K562 (cell line): ENCODE results near the gene SAPCD1. TPM values are rescaled to one million over a fixed set of nuclear protein-coding genes. Genes with fewer than 3 reads are reported as not detected.

Experiments
- CAMTA2 ChIP-seq: fragments of 250-450 bp; sonication (Bioruptor Pico); conservative IDR thresholded peaks from 2 replicates; pipeline ENCODE4 v1.5.1; 2022
- CHD1 ChIP-seq: fragments of 200-600 bp; sonication (generic); IDR thresholded peaks from one replicate; pipeline ENCODE4 v1.6.1; 2012; ENCODE audit warnings: mild to moderate bottlenecking, moderate library complexity, low read length, inconsistent platforms
- EGR1 ChIP-seq: fragments of 450-650 bp; conservative IDR thresholded peaks from 2 replicates; pipeline ENCODE4 v1.6.1; 2017; ENCODE audit warnings: mild to moderate bottlenecking
- ELF4 ChIP-seq: fragments of 450-650 bp; formaldehyde crosslinking; IDR thresholded peaks from 2 replicates; pipeline ENCODE4 v1.4.0; 2022; ENCODE audit warnings: missing genetic modification characterization
- ELK1 ChIP-seq: sonication (generic); formaldehyde crosslinking; IDR thresholded peaks from 2 replicates; pipeline ENCODE4 v1.8.1; 2022; ENCODE audit warnings: missing genetic modification reagents
- EP400 ChIP-seq: fragments of 450-650 bp; IDR thresholded peaks from 2 replicates; pipeline ENCODE4 v1.6.1; 2017; ENCODE audit warnings: antibody characterized with exemption, mild to moderate bottlenecking, moderate library complexity
- ETV5 ChIP-seq: sonication (generic); formaldehyde crosslinking; IDR thresholded peaks from 2 replicates; pipeline ENCODE4 v1.4.0; 2020; ENCODE audit warnings: low read depth, mild to moderate bottlenecking, missing genetic modification reagents
- KLF1 ChIP-seq: fragments of 450-650 bp; IDR thresholded peaks from 2 replicates; pipeline ENCODE4 v1.6.1; 2016; ENCODE audit warnings: missing genetic modification characterization, missing compliant biosample characterization
- LEF1 ChIP-seq: fragments of 450-650 bp; IDR thresholded peaks from 2 replicates; pipeline ENCODE4 v1.6.1; 2016; ENCODE audit warnings: mild to moderate bottlenecking
- PHF20 ChIP-seq: fragments of 450-650 bp; IDR thresholded peaks from 2 replicates; pipeline ENCODE4 v1.6.1; 2018; ENCODE audit not compliant: partially characterized antibody
- PHF8 ChIP-seq: fragments of 200-600 bp; sonication (generic); IDR thresholded peaks from 2 replicates; pipeline ENCODE4 v1.6.1; 2012; ENCODE audit warnings: mixed run types, mild to moderate bottlenecking, inconsistent platforms, low read length, moderate library complexity, borderline replicate concordance
- TEAD4 ChIP-seq, 2 experiments: sonication (generic) in 1 of 2; formaldehyde crosslinking in 1 of 2; IDR thresholded peaks; 2 replicates each; pipeline versions ENCODE4 v1.6.1 to v1.8.0; 2012 to 2022; ENCODE audit warnings: borderline replicate concordance in 1 of 2, inconsistent platforms in 1 of 2, low read length in 1 of 2, mild to moderate bottlenecking in 1 of 2, missing genetic modification reagents in 1 of 2
- ZKSCAN1 ChIP-seq: fragments of 150-350 bp; IDR thresholded peaks from 2 replicates; pipeline ENCODE4 v1.6.1; 2016; ENCODE audit warnings: low read depth, low read length
- polyA plus RNA-seq, 8 experiments: library from polyadenylated mRNA; depleted of rRNA in 4 of 8; stranded (reverse) in 5 of 8; unstranded in 3 of 8; fragments of >200 nt; fragmentation: Nextera tagmentation in 2 of 8; fragmentation: Illumina TruSeq in 1 of 8; extraction: Ambion mirVana in 2 of 8; extraction: Trizol in 1 of 8; gene quantifications; 2 replicates each; pipeline versions ENCODE4 v1.2.1 to v1.2.3, GENCODE V29; 2011 to 2014; ENCODE audit warnings: inconsistent platforms in 1 of 8, missing spikeins in 1 of 8
- total RNA-seq, 7 experiments: library from RNA; depleted of rRNA in 6 of 7; stranded (reverse); fragments of >200 nt in 6 of 7; fragmentation: Illumina TruSeq in 2 of 7; extraction: Trizol in 2 of 7; gene quantifications; 2 replicates each; pipeline versions ENCODE4 v1.2.1 to v1.2.3, GENCODE V29; 2011 to 2021; ENCODE audit warnings: low replicate concordance in 1 of 7
- TF ChIP-seq, protein P1 (sequence below): sonication (generic); formaldehyde crosslinking; IDR thresholded peaks from 2 replicates; pipeline ENCODE4 v1.8.1; 2023; ENCODE audit warnings: missing genetic modification reagents, mild to moderate bottlenecking, borderline replicate concordance
- TF ChIP-seq, protein P2 (sequence below), 3 experiments: fragments of 200-800 bp in 1 of 3; sonication (Bioruptor generic) in 1 of 3; sonication (generic) in 1 of 3; formaldehyde crosslinking in 1 of 3; IDR thresholded peaks; 2 replicates each; pipeline versions ENCODE4 v1.6.1 to v1.8.0; 2016 to 2022; ENCODE audit warnings: mild to moderate bottlenecking in 2 of 3, missing compliant biosample characterization in 2 of 3, missing genetic modification characterization in 2 of 3, missing genetic modification reagents in 1 of 3
- TF ChIP-seq, protein P3 (sequence below): fragments of 250-450 bp; sonication (Bioruptor Pico); IDR thresholded peaks from 2 replicates; pipeline ENCODE4 v1.5.0; 2022; ENCODE audit warnings: mild to moderate bottlenecking

Gene SAPCD1
- total and polyA plus RNA-seq, 9 of the 15 experiments (the other 6 are each of a cell fraction or from before 2014, with no cell fraction given): 2.6 to 30.2 (median 7.4) TPM

GRCh38 chr6:31736021-31736767 lies 26.3 kb upstream of the SAPCD1 start, which contains the start of gene CLIC1 (continued):
- TF ChIP-seq, protein P1, sequence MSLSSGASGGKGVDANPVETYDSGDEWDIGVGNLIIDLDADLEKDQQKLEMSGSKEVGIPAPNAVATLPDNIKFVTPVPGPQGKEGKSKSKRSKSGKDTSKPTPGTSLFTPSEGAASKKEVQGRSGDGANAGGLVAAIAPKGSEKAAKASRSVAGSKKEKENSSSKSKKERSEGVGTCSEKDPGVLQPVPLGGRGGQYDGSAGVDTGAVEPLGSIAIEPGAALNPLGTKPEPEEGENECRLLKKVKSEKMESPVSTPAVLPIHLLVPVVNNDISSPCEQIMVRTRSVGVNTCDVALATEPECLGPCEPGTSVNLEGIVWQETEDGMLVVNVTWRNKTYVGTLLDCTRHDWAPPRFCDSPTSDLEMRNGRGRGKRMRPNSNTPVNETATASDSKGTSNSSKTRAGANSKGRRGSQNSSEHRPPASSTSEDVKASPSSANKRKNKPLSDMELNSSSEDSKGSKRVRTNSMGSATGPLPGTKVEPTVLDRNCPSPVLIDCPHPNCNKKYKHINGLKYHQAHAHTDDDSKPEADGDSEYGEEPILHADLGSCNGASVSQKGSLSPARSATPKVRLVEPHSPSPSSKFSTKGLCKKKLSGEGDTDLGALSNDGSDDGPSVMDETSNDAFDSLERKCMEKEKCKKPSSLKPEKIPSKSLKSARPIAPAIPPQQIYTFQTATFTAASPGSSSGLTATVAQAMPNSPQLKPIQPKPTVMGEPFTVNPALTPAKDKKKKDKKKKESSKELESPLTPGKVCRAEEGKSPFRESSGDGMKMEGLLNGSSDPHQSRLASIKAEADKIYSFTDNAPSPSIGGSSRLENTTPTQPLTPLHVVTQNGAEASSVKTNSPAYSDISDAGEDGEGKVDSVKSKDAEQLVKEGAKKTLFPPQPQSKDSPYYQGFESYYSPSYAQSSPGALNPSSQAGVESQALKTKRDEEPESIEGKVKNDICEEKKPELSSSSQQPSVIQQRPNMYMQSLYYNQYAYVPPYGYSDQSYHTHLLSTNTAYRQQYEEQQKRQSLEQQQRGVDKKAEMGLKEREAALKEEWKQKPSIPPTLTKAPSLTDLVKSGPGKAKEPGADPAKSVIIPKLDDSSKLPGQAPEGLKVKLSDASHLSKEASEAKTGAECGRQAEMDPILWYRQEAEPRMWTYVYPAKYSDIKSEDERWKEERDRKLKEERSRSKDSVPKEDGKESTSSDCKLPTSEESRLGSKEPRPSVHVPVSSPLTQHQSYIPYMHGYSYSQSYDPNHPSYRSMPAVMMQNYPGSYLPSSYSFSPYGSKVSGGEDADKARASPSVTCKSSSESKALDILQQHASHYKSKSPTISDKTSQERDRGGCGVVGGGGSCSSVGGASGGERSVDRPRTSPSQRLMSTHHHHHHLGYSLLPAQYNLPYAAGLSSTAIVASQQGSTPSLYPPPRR: peak; percentile 89; the same call in 1 of the 2 replicates
- peak; percentile 69; the same call in 1 of the 2 replicates for TF ChIP-seq KLF1 (tag)
- TF ChIP-seq ELK1 (CRISPR knock-in tag): no peak
- TF ChIP-seq LEF1: no peak
- 0 out of 2 replicates have a peak, but pooled peaks have one; percentile 9 for TF ChIP-seq CAMTA2 (CRISPR knock-in tag)
- no peak for TF ChIP-seq EGR1
- peak; percentile 98 for TF ChIP-seq ELF4 (CRISPR knock-in tag)
- TF ChIP-seq, protein P2, sequence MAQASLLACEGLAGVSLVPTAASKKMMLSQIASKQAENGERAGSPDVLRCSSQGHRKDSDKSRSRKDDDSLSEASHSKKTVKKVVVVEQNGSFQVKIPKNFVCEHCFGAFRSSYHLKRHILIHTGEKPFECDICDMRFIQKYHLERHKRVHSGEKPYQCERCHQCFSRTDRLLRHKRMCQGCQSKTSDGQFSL (CRISPR knock-in tag; IDR thresholded peaks at IDR 0.05): no peak
- TF ChIP-seq, protein P2 (tag; IDR thresholded peaks at IDR 0.05): peak in 1 of 2 experiments; percentile 76; a peak in 2 of 4 replicates
- peak; percentile 93 for TF ChIP-seq ETV5
- TF ChIP-seq TEAD4 (IDR thresholded peaks at IDR 0.05; ENCODE audit: low read length): peak; percentile 32
- no peak for TF ChIP-seq TEAD4 (CRISPR knock-in tag; IDR thresholded peaks at IDR 0.05; ENCODE audit: borderline replicate concordance)
- TF ChIP-seq EP400: no peak
- TF ChIP-seq, protein P3, sequence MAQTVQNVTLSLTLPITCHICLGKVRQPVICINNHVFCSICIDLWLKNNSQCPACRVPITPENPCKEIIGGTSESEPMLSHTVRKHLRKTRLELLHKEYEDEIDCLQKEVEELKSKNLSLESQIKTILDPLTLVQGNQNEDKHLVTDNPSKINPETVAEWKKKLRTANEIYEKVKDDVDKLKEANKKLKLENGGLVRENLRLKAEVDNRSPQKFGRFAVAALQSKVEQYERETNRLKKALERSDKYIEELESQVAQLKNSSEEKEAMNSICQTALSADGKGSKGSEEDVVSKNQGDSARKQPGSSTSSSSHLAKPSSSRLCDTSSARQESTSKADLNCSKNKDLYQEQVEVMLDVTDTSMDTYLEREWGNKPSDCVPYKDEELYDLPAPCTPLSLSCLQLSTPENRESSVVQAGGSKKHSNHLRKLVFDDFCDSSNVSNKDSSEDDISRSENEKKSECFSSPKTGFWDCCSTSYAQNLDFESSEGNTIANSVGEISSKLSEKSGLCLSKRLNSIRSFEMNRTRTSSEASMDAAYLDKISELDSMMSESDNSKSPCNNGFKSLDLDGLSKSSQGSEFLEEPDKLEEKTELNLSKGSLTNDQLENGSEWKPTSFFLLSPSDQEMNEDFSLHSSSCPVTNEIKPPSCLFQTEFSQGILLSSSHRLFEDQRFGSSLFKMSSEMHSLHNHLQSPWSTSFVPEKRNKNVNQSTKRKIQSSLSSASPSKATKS (CRISPR knock-in tag): 0 out of 2 replicates have a peak, but pooled peaks have one; percentile 43
- no peak for TF ChIP-seq PHF20
- TF ChIP-seq PHF8: peak; percentile 87
- TF ChIP-seq CHD1: peak; percentile 97
- 0 out of 2 replicates have a peak, but pooled peaks have one; percentile 27 for TF ChIP-seq ZKSCAN1
